ENCODE data around the gene CAPN10. TPM values are rescaled to one million over a fixed set of nuclear protein-coding genes. Genes with fewer than 3 reads are reported as not detected.

CAPN10 gene
- total RNA-seq, 1 donor from 2014 or later = 47.8 TPM

GRCh38 chr2:240588006-240588655, 1.6 kb downstream of the CAPN10 start:
- H3K4me3 Mint-ChIP-seq (ENCODE audit: unreplicated experiment) = peak overlapping the region; percentile 84
- peaks cover 12% of the 10 kb centered on the region for H3K27me3 Mint-ChIP-seq (ENCODE audit: unreplicated experiment)
- no peak for DNase-seq (ENCODE audit: low spot score)
- H3K27ac Mint-ChIP-seq (ENCODE audit: unreplicated experiment) = peak overlapping the region; percentile 5
- peaks cover 31% of the 10 kb centered on the region for H3K36me3 Mint-ChIP-seq (ENCODE audit: low read depth, unreplicated experiment)
- H3K4me1 Mint-ChIP-seq (ENCODE audit: unreplicated experiment) = peaks cover 26% of the 10 kb centered on the region
- no peaks in the 10 kb centered on the region for H3K9me3 Mint-ChIP-seq (ENCODE audit: unreplicated experiment)
- no peak for TF ChIP-seq CTCF (IDR thresholded peaks at IDR 0.05; ENCODE audit: unreplicated experiment)

- Mint-ChIP-seq H3K4me1 (ENCODE audit: unreplicated experiment) (peaks cover 26% of the 10 kb centered on the region), H3K4me3 (ENCODE audit: unreplicated experiment) (peak overlapping the region; percentile 56)
Observed at GRCh38 chr2:240588669-240589068, 2.1 kb downstream of the CAPN10 start.

GRCh38 chr2:240589375-240589774, 2.8 kb downstream of the CAPN10 start:
- DNase-seq (ENCODE audit: low spot score) = no peak
- Mint-ChIP-seq H3K27me3 (ENCODE audit: unreplicated experiment) (peaks cover 12% of the 10 kb centered on the region), H3K4me1 (ENCODE audit: unreplicated experiment) (peaks cover 24% of the 10 kb centered on the region), H3K27ac (ENCODE audit: unreplicated experiment) (no peak overlapping the region), H3K4me3 (ENCODE audit: unreplicated experiment) (peak overlapping the region; percentile 56), H3K9me3 (ENCODE audit: unreplicated experiment) (no peaks in the 10 kb centered on the region), H3K36me3 (ENCODE audit: low read depth, unreplicated experiment) (peaks cover 31% of the 10 kb centered on the region)
- TF ChIP-seq CTCF (IDR thresholded peaks at IDR 0.05; ENCODE audit: unreplicated experiment) = no peak

More at GRCh38 chr2:240588669-240589068, 2.1 kb downstream of the CAPN10 start:
- no peaks in the 10 kb centered on the region for H3K9me3 Mint-ChIP-seq (ENCODE audit: unreplicated experiment)
- no peak for DNase-seq (ENCODE audit: low spot score)
- TF ChIP-seq CTCF (IDR thresholded peaks at IDR 0.05; ENCODE audit: unreplicated experiment) = no peak
- peaks cover 12% of the 10 kb centered on the region for H3K27me3 Mint-ChIP-seq (ENCODE audit: unreplicated experiment)
- H3K36me3 Mint-ChIP-seq (ENCODE audit: low read depth, unreplicated experiment) = peaks cover 31% of the 10 kb centered on the region
- H3K27ac Mint-ChIP-seq (ENCODE audit: unreplicated experiment) = no peak overlapping the region

- no peak overlapping the region for H3K27ac Mint-ChIP-seq (ENCODE audit: unreplicated experiment)
- H3K36me3 Mint-ChIP-seq (ENCODE audit: low read depth, unreplicated experiment) = peaks cover 31% of the 10 kb centered on the region
- H3K4me3 Mint-ChIP-seq (ENCODE audit: unreplicated experiment) = no peak overlapping the region
- no peaks in the 10 kb centered on the region for H3K9me3 Mint-ChIP-seq (ENCODE audit: unreplicated experiment)
- peaks cover 10% of the 10 kb centered on the region for H3K27me3 Mint-ChIP-seq (ENCODE audit: unreplicated experiment)
- no peak for TF ChIP-seq CTCF (IDR thresholded peaks at IDR 0.05; ENCODE audit: unreplicated experiment)
- no peak for DNase-seq (ENCODE audit: low spot score)
- peaks cover 18% of the 10 kb centered on the region for H3K4me1 Mint-ChIP-seq (ENCODE audit: unreplicated experiment)
Observed at GRCh38 chr2:240589850-240590525, 3.5 kb downstream of the CAPN10 start.

- Mint-ChIP-seq H3K4me1 (ENCODE audit: unreplicated experiment) (peaks cover 13% of the 10 kb centered on the region), H3K27ac (ENCODE audit: unreplicated experiment) (no peak overlapping the region), H3K4me3 (ENCODE audit: unreplicated experiment) (no peak overlapping the region), H3K9me3 (ENCODE audit: unreplicated experiment) (no peaks in the 10 kb centered on the region), H3K36me3 (ENCODE audit: low read depth, unreplicated experiment) (peaks cover 28% of the 10 kb centered on the region), H3K27me3 (ENCODE audit: unreplicated experiment) (peaks cover 9% of the 10 kb centered on the region)
- DNase-seq (ENCODE audit: low spot score) = no peak
- TF ChIP-seq CTCF (IDR thresholded peaks at IDR 0.05; ENCODE audit: unreplicated experiment) = no peak
Observed at GRCh38 chr2:240590681-240591111, 4.2 kb downstream of the CAPN10 start.
